Vagina (tissue), 2 donors: Measurements from ENCODE around the gene IREB2. TPM values are rescaled to one million over a fixed set of nuclear protein-coding genes. Genes with fewer than 3 reads are reported as not detected.

ENCODE experiments used
- DNase-seq, 2 donors: peaks; one replicate each; pipeline ENCODE4 v3.0.0-alpha.2; 2017; ENCODE audit errors: extremely low spot score in 2 of 2
- H3K27ac ChIP-seq: fragments of 200-600 bp; sonication (generic); one replicate; pipeline ENCODE4 v1.5.1; 2019
- H3K27me3 ChIP-seq: fragments of 200-600 bp; sonication (generic); one replicate; pipeline ENCODE4 v1.5.1; 2019
- H3K36me3 ChIP-seq, 2 donors: fragments of 200-600 bp; sonication (generic); one replicate each; pipeline ENCODE4 v1.5.1; 2017 to 2019
- H3K4me1 ChIP-seq: fragments of 200-600 bp; sonication (generic); one replicate; pipeline ENCODE4 v1.5.1; 2019
- H3K4me3 ChIP-seq, 2 donors: fragments of 200-600 bp; sonication (generic); 1 replicate in 1 of 2; 2 replicates in 1 of 2; pipeline ENCODE4 v1.5.1; 2016 to 2019
- H3K9me3 ChIP-seq: fragments of 200-600 bp; sonication (generic); one replicate; pipeline ENCODE4 v1.5.1; 2019
- POLR2A ChIP-seq, 2 donors: fragments of 450-650 bp; IDR thresholded peaks; one replicate each; pipeline ENCODE4 v1.6.1; 2017; ENCODE audit warnings: antibody characterized with exemption in 2 of 2, mild to moderate bottlenecking in 2 of 2, moderate library complexity in 2 of 2
- POLR2AphosphoS5 ChIP-seq, 2 donors: sonication (generic); formaldehyde crosslinking; IDR thresholded peaks; one replicate each; pipeline ENCODE4 v1.9.0; 2017; ENCODE audit warnings: antibody characterized with exemption in 2 of 2, mild to moderate bottlenecking in 2 of 2, low read depth in 1 of 2; ENCODE audit not compliant: insufficient read depth in 1 of 2
- intact Hi-C: fragments of 100-400 bp; cut with DNase I; formaldehyde crosslinking; loops from one replicate; pipeline ENCODE4 v1.15.1; 2023
- total RNA-seq: library from RNA; depleted of rRNA; stranded (reverse); fragments of >200 nt; gene quantifications from one replicate; pipeline ENCODE4 v1.2.3, GENCODE V29; 2016
- TF ChIP-seq, protein P1 (sequence below), 3 experiments: fragments of 450-650 bp in 2 of 3; fragments of 200-600 bp in 1 of 3; sonication (generic) in 1 of 3; IDR thresholded peaks; one replicate each; pipeline ENCODE4 v1.5.1; 2017 to 2019; ENCODE audit warnings: antibody characterized with exemption in 3 of 3, mild to moderate bottlenecking in 2 of 3, moderate library complexity in 2 of 3

IREB2 gene
- total RNA-seq, 1 donor from 2014 or later: 40.8 TPM

DNA sequence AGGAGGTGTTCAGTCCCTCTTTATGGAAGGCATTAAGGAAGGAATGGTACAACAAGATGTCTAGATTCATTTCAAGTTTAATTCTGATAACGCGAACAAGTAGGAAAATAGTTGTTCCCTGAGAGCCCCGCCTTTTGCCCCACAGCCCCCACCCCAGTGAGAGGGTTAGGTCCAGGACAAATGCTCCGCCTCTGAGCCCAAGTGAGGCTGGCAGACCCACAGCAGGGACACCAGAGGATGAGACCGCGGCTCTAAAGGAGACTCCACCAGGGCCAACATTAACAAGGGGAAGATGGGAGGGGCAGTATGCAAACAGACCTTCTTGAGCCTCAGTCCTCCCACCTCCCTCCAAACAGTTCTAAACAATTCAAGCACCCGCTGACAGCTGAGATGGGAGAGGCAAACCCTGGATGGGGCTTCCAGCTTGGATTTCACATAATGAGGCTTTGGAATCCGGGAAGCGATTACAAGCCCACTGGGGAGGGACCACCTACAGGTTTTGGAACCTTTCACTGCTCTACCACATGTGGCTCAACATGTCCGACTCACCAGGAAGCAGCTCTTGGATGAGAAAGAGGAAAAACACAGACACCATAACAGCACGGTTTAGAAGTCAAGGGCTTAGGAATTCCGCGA is 42.9 kb upstream of the IREB2 start:
- no peak overlapping the region for H3K27ac ChIP-seq
- no peaks in the 10 kb centered on the region for H3K36me3 ChIP-seq
- peaks cover 14% of the 10 kb centered on the region for H3K4me1 ChIP-seq
- H3K9me3 ChIP-seq: no peaks in the 10 kb centered on the region
- no peaks in the 10 kb centered on the region for H3K27me3 ChIP-seq
- H3K4me3 ChIP-seq: no peak overlapping the region
- TF ChIP-seq POLR2AphosphoS5 (IDR thresholded peaks at IDR 0.05; ENCODE audit: insufficient read depth in 1 of 2, low read depth in 1 of 2) (no peak), POLR2A (IDR thresholded peaks at IDR 0.05) (no peak)
- TF ChIP-seq, protein P1, sequence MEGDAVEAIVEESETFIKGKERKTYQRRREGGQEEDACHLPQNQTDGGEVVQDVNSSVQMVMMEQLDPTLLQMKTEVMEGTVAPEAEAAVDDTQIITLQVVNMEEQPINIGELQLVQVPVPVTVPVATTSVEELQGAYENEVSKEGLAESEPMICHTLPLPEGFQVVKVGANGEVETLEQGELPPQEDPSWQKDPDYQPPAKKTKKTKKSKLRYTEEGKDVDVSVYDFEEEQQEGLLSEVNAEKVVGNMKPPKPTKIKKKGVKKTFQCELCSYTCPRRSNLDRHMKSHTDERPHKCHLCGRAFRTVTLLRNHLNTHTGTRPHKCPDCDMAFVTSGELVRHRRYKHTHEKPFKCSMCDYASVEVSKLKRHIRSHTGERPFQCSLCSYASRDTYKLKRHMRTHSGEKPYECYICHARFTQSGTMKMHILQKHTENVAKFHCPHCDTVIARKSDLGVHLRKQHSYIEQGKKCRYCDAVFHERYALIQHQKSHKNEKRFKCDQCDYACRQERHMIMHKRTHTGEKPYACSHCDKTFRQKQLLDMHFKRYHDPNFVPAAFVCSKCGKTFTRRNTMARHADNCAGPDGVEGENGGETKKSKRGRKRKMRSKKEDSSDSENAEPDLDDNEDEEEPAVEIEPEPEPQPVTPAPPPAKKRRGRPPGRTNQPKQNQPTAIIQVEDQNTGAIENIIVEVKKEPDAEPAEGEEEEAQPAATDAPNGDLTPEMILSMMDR (IDR thresholded peaks at IDR 0.05): no peak
- DNase-seq: no peak
- intact Hi-C loops: no loop called here

DNA sequence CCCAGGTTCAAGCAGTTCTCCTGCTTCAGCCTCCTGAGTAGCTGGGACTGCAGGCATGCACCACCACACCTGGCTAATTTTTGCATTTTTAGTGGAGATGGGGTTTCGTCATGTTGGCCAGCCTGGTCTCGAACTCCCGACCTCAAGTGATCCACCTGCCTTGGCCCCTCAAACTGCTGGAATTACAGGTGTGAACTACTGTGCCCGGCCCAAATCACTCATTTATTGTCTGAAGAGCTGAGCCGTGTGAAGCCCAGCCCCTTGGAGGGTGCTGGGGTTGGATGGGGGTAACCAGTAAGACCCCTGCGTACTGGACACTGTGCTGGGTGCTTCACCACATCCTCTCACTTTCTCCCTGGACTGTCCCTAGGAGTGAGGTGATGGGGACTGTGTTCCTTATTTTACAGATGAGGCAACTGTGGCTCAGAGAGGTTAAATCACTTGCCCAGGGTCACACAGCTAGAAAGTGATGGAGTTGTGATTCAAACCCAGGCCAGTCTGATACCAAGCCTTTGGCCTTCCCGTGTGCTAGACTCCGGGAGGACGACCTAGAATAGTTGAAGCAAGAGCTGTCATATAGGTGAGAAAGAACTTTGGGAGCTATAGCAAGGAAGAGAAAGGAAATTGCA is 41.7 kb upstream of the IREB2 start:
- no peaks in the 10 kb centered on the region for H3K36me3 ChIP-seq
- H3K27me3 ChIP-seq: no peaks in the 10 kb centered on the region
- H3K27ac ChIP-seq: no peak overlapping the region
- no peak for DNase-seq
- intact Hi-C loops: no loop called here
- H3K4me1 ChIP-seq: peaks cover 14% of the 10 kb centered on the region
- no peaks in the 10 kb centered on the region for H3K9me3 ChIP-seq
- H3K4me3 ChIP-seq: no peak overlapping the region
- TF ChIP-seq, protein P1 (IDR thresholded peaks at IDR 0.05): no peak
- TF ChIP-seq POLR2AphosphoS5 (IDR thresholded peaks at IDR 0.05; ENCODE audit: insufficient read depth in 1 of 2, low read depth in 1 of 2): no peak
- TF ChIP-seq POLR2A (IDR thresholded peaks at IDR 0.05): no peak

DNA sequence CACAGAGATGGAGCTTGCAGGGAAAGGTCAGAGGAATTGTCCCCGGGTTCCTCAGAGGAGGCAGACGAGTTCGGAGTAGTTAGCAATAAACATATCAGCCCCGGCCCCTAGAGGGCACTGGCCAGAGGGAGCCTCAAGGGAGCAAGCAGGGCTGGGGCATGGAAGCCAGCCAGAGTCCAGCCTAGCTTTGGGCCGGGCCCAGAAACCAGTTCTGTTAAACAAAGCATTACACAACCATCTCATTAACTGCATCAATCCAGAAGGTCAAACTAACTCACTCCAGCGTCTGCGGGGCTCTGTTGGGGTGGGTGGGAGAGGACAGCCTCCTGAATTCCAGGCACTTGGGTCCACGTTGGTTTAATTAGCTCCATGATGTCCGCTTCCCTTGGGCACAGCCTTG is 41.0 kb upstream of the IREB2 start:
- no peaks in the 10 kb centered on the region for H3K36me3 ChIP-seq
- no peak overlapping the region for H3K27ac ChIP-seq
- no peak for DNase-seq
- H3K27me3 ChIP-seq: no peaks in the 10 kb centered on the region
- intact Hi-C loops: no loop called here
- no peaks in the 10 kb centered on the region for H3K9me3 ChIP-seq
- TF ChIP-seq, protein P1 (IDR thresholded peaks at IDR 0.05): no peak
- no peak for TF ChIP-seq POLR2A (IDR thresholded peaks at IDR 0.05)
- no peak for TF ChIP-seq POLR2AphosphoS5 (IDR thresholded peaks at IDR 0.05; ENCODE audit: insufficient read depth in 1 of 2, low read depth in 1 of 2)
- H3K4me1 ChIP-seq: peaks cover 14% of the 10 kb centered on the region
- no peak overlapping the region for H3K4me3 ChIP-seq

DNA sequence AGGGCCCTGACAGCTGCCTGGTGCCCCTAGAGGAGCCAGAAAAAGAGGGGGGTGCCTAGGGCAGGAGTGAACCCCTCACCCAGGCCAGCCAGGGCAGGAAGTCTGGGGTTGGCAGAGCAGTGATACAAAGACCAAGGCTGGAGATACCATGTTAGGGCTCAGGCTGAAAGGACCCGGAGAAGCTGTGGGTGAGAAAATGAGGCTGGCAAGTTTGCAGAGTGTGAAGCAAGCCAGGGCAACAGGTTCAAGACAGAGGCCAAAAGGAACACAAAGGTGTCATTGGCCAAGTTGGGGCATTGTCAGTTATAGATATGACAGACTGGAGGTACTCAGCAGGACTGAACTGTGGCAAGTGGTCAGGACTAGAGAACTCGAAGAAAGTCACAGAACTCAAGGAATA is 40.6 kb upstream of the IREB2 start:
- no peak overlapping the region for H3K27ac ChIP-seq
- H3K27me3 ChIP-seq: no peaks in the 10 kb centered on the region
- TF ChIP-seq POLR2AphosphoS5 (IDR thresholded peaks at IDR 0.05; ENCODE audit: insufficient read depth in 1 of 2, low read depth in 1 of 2) (no peak), POLR2A (IDR thresholded peaks at IDR 0.05) (no peak)
- TF ChIP-seq, protein P1 (IDR thresholded peaks at IDR 0.05): no peak
- H3K9me3 ChIP-seq: no peaks in the 10 kb centered on the region
- H3K4me3 ChIP-seq: no peak overlapping the region
- H3K4me1 ChIP-seq: peaks cover 14% of the 10 kb centered on the region
- intact Hi-C loops: no loop called here
- no peak for DNase-seq
- H3K36me3 ChIP-seq: no peaks in the 10 kb centered on the region
